Measurements from ENCODE around the gene MAPKAP1.

The MAPKAP1 gene

GRCh38 chr9:125561509-125562148 is 145.4 kb downstream of the MAPKAP1 start:
- no peak for DNase-seq (ENCODE audit: low spot score)

- no peak for DNase-seq (ENCODE audit: low spot score)
Measured at GRCh38 chr9:125559894-125560293, 147.1 kb downstream of the MAPKAP1 start.

DNA sequence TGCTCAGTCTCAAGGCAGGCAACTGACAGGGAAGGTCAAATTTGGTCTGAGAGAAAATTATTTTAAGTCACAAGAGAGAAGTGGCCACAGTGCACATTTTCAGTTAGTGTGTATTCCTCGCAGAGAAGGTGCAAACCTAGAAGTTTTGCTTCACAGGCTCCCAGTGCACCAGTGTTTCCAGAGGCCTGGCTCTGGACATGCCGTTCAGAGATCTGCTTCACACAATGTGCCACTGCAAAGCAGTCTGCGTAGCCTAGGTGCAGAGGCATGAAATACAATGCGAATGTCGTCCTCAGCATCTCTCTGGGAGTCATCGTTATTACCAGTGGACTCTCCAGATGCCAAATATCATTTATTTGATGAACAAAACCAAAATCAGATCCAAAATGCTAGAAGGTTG is 147.8 kb downstream of the MAPKAP1 start:
- DNase-seq (ENCODE audit: low spot score), result no peak

DNA sequence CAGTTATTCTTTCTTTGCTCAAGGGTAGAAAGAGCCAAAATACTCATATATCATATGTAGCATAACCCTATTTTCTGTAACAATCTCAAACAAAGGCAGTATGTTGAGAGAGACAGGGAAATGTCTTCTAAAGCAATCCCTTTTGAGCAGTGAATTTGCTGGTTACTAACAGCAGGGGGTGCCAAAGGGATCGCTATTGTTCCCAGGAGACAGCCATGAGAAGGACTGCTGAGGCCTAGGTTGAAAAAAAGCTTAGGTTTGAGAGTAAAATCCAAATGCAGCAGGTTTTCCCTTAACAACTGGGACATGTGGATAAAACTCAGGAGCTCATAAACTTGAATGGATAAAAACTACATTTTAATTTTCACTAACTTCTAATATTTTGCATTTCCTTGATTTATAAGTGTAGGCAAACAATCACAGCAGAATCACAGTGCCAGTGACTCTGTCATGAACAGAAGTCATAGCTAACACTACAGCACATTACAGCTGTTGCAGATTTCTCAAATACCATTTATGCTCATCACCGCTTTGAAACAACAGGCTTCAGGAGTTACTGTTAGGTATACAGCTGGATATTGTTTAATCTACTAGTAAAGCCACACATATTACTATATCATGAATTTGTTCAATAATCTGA is 148.4 kb downstream of the MAPKAP1 start:
- peak; percentile 67 for DNase-seq (ENCODE audit: low spot score)

- DNase-seq (ENCODE audit: low spot score), result no peak
Measured at GRCh38 chr9:125556046-125556721, 150.8 kb downstream of the MAPKAP1 start.

GRCh38 chr9:125554726-125555125 is 152.3 kb downstream of the MAPKAP1 start:
- DNase-seq (ENCODE audit: low spot score), result no peak

- DNase-seq (ENCODE audit: low spot score), result no peak
Measured at GRCh38 chr9:125551781-125552180, 155.2 kb downstream of the MAPKAP1 start.

DNA sequence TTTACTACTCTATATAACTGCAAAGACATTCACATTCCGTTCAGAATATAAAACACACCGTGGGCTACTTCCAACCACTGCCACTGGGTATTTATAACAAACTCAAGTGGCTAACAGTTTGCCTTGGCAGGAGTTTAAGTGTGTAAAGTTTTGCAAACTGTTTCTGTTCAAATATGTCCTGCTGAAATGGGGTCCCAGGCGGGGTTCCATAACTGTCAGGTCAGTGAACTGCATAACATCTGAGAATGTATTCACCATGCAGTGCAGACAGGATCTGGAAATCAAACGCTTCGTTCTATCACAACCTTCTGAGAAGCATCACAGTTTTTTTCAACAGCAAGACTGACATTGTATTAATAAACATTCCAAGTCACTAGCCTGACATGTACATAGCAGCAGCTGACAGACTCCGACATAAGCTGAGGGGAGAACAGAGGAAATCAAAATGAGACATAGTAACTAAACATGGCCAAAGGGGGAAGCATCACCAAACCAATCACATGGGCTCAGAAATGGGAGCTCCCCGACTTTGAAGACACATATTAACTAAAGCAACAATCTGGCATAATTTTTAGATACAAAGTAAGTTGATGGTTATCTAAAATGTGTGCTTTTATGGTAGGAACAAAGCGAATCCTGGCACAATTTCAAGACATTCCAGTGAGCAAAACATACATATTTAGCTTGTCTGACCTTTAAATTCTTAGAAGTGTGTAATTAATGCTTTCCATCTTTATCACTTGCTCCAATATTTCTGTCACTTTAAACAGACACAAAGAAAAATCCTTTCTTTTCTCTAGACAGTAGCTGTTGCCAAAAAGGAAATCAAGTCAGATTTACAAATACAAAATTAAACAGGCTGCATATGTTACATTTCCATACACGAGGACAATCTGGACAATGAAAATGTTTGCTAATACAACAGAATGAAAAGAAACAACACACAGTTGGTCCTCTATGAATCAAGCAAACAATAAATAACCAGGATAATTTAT is 156.8 kb downstream of the MAPKAP1 start:
- no peak for DNase-seq (ENCODE audit: low spot score)

- DNase-seq (ENCODE audit: low spot score), result peak; percentile 42
Measured at GRCh38 chr9:125549465-125549871, 157.5 kb downstream of the MAPKAP1 start.

- DNase-seq (ENCODE audit: low spot score), result no peak
Measured at GRCh38 chr9:125549039-125549438, 158.0 kb downstream of the MAPKAP1 start.

- no peak for DNase-seq (ENCODE audit: low spot score)
Measured at GRCh38 chr9:125548141-125548540, 158.9 kb downstream of the MAPKAP1 start.

GRCh38 chr9:125547368-125547767 is 159.6 kb downstream of the MAPKAP1 start:
- DNase-seq (ENCODE audit: low spot score), result no peak

DNA sequence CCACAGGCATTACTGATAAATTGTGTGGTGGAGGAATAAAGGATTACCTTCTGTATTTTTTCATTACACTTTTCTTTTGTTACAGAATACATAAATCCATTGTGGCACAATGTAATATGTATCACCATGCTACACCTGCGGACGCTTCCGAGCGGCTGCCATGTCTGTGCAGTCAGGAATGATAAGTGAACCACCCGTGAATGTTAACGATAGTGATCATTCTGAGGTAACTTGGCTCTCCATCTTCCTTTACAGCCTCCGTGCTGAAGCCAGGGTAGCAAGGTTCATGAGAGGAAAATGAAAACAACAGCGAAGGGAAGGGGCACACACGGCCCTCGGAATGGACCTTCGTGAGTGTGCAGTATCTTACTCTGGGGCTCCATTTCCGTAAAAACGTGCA is 161.2 kb downstream of the MAPKAP1 start:
- DNase-seq (ENCODE audit: low spot score), result no peak

DNA sequence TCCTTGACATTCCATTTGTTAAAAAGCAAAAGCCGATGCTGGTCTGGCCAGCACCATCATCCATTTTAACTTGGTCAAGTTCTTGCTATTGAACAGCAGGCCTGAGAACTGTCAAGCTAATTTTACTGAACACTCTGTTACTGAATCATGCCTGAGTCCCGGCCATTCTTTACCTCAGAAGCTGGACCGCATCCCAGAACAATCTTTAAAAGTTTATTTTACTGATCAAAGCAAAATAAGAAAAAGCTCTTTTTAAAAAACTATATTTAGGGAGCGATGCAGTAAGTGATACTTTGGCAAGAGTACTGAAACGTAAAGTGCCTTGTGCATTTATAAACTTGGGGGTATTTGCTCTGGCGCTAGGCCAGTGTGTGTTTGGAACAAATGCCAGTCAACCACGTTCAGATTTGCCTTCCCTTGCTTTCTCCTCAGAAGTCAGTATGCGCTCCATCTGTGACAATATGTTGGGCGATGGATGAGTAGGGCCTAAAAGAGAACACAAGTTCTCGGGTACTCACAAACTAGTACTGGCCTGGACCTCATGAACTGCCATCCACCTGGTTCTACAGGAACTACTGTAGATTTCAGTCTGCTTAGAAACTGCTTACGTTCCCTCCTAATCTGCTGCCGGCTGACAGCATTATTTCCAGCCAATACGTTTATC is 161.9 kb downstream of the MAPKAP1 start:
- DNase-seq (ENCODE audit: low spot score), result peak; percentile 57

DNA sequence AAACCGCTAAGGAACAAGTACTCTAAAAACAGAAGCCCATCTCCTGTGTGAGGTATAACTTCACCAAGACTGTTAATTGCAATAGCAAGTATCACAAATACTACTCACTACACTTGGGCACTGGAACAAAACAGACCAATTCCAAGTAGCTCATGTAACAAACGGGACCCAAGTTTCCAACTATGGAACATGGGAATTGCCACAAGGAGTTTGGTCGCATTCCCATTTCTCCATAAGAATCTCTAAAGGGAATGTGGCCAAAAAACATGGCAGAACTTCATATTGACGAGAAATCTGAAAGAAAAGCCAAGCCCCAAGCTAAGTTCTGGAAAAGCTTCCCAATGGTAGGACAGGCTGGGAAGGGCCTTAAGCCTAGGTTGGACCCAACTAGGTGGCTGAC is 162.5 kb downstream of the MAPKAP1 start:
- no peak for DNase-seq (ENCODE audit: low spot score)

DNA sequence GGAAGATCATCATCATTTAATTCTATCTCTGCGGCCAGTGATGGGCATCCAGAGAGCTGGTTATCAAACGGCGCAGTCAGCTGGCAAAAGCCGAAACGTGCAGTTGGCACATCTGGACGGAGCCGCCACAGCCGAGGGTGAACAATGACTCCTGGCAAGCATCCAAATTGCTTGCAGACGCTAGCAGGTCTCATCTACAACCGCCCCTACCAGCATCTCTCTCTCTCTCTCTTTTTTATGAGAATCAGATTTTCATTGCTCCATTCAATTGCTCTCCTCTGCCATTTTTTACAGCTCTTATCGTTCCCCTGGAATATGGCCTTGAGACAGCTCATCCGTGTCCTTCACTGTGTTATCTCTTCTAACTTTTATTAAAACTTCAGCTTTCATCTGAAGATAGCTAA is 165.2 kb downstream of the MAPKAP1 start:
- DNase-seq (ENCODE audit: low spot score), result no peak

DNA sequence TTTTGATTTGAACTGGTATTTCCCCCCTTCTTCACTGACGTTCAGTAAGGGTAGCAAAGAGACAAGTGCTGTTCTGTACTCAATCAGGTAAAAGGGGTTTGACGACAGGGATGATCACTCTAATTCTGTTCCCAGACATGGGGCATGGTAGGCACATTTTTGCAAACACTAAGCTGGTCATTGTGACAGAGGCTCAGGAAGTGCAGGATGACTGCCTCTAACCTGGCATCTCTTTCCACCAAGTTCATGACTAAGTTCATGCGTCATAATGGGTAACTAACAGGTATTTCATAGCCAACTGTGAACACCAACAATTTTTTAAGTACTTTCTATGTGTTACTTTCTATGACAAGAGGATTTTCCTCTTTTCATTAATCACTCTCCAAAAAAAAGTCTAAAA is 166.5 kb downstream of the MAPKAP1 start:
- no peak for DNase-seq (ENCODE audit: low spot score)

- peak; percentile 73 for DNase-seq (ENCODE audit: low spot score)
Measured at GRCh38 chr9:125538092-125538473, 168.9 kb downstream of the MAPKAP1 start.

GRCh38 chr9:125537442-125538091 is 169.4 kb downstream of the MAPKAP1 start:
- DNase-seq (ENCODE audit: low spot score), result no peak

GRCh38 chr9:125536776-125537175 is 170.2 kb downstream of the MAPKAP1 start:
- DNase-seq (ENCODE audit: low spot score), result no peak

DNA sequence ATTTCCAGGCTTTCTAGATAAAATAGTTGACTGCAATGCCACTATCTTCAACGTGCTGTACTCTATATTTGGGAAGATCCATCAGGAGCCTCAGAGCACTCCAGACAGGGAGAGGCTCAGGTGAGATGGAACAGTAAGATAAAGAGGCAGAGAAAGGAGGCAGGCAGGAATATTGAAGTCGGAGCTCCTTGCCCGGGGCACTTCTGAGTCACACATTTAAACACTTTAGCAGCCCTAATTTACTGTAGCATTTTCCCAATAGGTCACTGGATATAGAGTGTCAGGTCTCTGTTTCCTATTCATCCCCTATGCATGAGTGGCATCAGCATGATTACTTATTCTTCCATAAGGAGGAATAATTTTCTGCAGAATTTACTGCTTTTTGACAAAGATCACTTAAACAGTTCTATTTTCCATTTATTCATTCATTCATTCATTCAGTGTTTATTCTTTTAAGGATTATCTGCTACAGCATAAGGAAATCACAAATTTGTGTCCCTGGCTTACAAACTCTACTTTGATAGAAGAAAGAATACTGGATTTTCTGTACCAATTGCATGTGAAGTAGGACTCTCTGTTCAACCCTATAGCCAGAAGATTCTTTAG is 170.7 kb downstream of the MAPKAP1 start:
- DNase-seq (ENCODE audit: low spot score), result no peak
